D721Med (cell line): ENCODE measurements around the gene ZNF644.
"Not testable (repeated sequence)": the region's sequence is repeated elsewhere in the genome, so short reads cannot be mapped to it uniquely, and the experiment has no call there.

Source experiments
- DNase-seq: peaks from one replicate; pipeline ENCODE4 v3.0.0; 2011; ENCODE audit warnings: low spot score; ENCODE audit not compliant: insufficient read length
- FAIRE-seq: peaks from 2 replicates; lab custom pipeline; 2011; peaks lifted over from hg19 to GRCh38; lab: Jason Lieb, UNC
- TF ChIP-seq, protein P1 (sequence below): IDR thresholded peaks from 2 replicates; pipeline ENCODE4 v1.5.1; 2012; ENCODE audit warnings: mild to moderate bottlenecking, control low read depth; ENCODE audit not compliant: insufficient read depth; ENCODE audit errors: missing control alignments

The ZNF644 gene

GRCh38 chr1:91021686-91022517, at the start of gene ZNF644:
Gene ZNF644 (minus strand): TSS chr1:91022035. CDS start chr1:90982353, 39,682 bp downstream.
- FAIRE-seq: no peak
- DNase-seq: peak; percentile 57
- TF ChIP-seq, protein P1, sequence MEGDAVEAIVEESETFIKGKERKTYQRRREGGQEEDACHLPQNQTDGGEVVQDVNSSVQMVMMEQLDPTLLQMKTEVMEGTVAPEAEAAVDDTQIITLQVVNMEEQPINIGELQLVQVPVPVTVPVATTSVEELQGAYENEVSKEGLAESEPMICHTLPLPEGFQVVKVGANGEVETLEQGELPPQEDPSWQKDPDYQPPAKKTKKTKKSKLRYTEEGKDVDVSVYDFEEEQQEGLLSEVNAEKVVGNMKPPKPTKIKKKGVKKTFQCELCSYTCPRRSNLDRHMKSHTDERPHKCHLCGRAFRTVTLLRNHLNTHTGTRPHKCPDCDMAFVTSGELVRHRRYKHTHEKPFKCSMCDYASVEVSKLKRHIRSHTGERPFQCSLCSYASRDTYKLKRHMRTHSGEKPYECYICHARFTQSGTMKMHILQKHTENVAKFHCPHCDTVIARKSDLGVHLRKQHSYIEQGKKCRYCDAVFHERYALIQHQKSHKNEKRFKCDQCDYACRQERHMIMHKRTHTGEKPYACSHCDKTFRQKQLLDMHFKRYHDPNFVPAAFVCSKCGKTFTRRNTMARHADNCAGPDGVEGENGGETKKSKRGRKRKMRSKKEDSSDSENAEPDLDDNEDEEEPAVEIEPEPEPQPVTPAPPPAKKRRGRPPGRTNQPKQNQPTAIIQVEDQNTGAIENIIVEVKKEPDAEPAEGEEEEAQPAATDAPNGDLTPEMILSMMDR: no peak

DNA sequence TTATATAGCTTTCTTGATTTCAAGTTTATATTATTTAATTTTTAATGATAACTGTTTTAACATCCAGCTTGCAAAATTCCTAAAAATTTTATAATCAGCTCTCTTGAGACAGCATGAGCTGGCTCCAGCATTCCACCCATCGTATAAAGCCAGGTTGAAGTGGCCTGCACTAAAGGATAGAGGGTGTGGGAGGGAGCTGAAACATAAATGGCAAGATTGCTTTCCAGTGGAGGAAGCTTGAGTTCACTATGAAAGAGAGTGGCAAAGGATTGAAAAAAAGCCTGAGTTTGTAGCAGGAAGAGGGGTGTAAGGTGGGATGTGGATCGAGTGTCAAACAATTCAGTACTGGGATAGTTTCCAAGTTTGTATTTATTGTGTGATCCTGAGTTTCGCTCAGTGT, 48.5 kb upstream of the ZNF644 start:
- TF ChIP-seq, protein P1: no peak
- DNase-seq (no peak), FAIRE-seq (no peak)

- no peak for DNase-seq
- no peak for FAIRE-seq
- TF ChIP-seq, protein P1: no peak
These were observed 44.7 kb upstream of the ZNF644 start for GRCh38 chr1:91066538-91066937.

- no peak for FAIRE-seq
These were observed 43.5 kb upstream of the ZNF644 start for GRCh38 chr1:91065337-91065736.

DNA sequence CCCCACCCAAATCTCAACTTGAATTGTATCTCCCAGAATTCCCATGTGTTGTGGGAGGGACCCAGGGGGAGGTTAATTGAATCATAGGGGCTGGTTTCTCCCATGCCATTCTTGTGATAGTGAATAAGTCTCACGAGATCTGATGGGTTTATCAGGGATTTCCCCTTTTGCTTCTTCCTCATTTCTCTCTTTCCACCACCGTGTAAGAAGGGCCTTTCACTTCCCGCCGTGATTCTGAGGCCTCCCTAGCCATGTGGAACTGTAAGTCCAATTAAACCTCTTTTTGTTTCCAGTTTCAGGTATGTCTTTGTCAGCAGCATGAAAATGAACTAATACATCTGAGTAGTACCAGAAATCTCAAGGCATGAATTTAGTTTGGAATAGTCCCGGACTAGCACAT, 41.6 kb upstream of the ZNF644 start:
- FAIRE-seq, DNase-seq: not testable (repeated sequence)

More at GRCh38 chr1:91065337-91065736, 43.5 kb upstream of the ZNF644 start:
- TF ChIP-seq, protein P1: no peak
- DNase-seq: no peak

DNA sequence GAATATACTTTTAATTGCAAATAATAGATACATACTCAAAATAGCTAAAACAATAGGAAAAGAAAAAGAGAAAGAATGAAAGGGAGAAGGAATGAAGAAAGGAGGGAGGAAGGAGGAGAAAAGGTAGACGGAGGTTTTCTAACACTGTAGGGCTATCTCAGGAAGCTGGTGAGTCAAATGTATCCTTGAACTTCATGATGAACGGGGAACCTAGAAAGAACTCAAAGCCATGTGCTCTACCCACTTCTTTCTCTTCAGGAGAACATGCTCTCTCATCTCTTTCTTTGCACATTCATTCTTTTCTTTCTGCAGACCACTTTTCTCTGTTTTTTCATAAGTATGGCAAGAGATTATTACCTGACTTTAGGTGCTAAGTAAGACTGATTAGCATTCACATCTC, 37.3 kb upstream of the ZNF644 start:
- TF ChIP-seq, protein P1: no peak

GRCh38 chr1:91057784-91058183, 35.9 kb upstream of the ZNF644 start:
- DNase-seq: no peak
- FAIRE-seq: no peak
- TF ChIP-seq, protein P1: no peak

More for the DNA sequence above, 37.3 kb upstream of the ZNF644 start:
- DNase-seq: no peak
- FAIRE-seq: no peak
